Measurements from ENCODE around the gene TEX11.
"Not testable (repeated sequence)": the region's sequence is repeated elsewhere in the genome, so short reads cannot be mapped to it uniquely, and the experiment has no call there.

Gene TEX11

GRCh38 chrX:70569922-70570576 lies 338.5 kb downstream of the TEX11 start:
- not testable (repeated sequence) for DNase-seq

- no peak for DNase-seq
Observed at GRCh38 chrX:70554948-70555347, 353.6 kb downstream of the TEX11 start.

- DNase-seq: no peak
Observed at GRCh38 chrX:70554523-70554922, 354.0 kb downstream of the TEX11 start.

GRCh38 chrX:70554081-70554480 lies 354.4 kb downstream of the TEX11 start:
- no peak for DNase-seq

GRCh38 chrX:70553516-70553915 lies 355.0 kb downstream of the TEX11 start:
- no peak for DNase-seq

- no peak for DNase-seq
Observed at GRCh38 chrX:70552130-70552704, 356.3 kb downstream of the TEX11 start.

GRCh38 chrX:70549429-70549828 lies 359.1 kb downstream of the TEX11 start:
- no peak for DNase-seq

- no peak for DNase-seq
Observed at GRCh38 chrX:70535198-70535597, 373.3 kb downstream of the TEX11 start.

GRCh38 chrX:70527610-70528345 lies 380.7 kb downstream of the TEX11 start:
- DNase-seq: no peak

- DNase-seq: no peak
Observed at GRCh38 chrX:70527053-70527452, 381.5 kb downstream of the TEX11 start.

- no peak for DNase-seq
Observed at GRCh38 chrX:70525733-70526132, 382.8 kb downstream of the TEX11 start.

GRCh38 chrX:70515692-70516091 lies 392.8 kb downstream of the TEX11 start:
- DNase-seq: not testable (repeated sequence)

GRCh38 chrX:70515270-70515669 lies 393.2 kb downstream of the TEX11 start:
- DNase-seq: not testable (repeated sequence)

GRCh38 chrX:70509078-70509477 lies 399.4 kb downstream of the TEX11 start:
- no peak for DNase-seq

GRCh38 chrX:70508296-70508911 lies 400.1 kb downstream of the TEX11 start:
- peak; percentile 75 for DNase-seq

GRCh38 chrX:70505451-70505841 lies 403.1 kb downstream of the TEX11 start:
- no peak for DNase-seq

GRCh38 chrX:70504772-70505450 lies 403.6 kb downstream of the TEX11 start:
- DNase-seq: no peak

GRCh38 chrX:70500826-70501225 lies 407.7 kb downstream of the TEX11 start:
- no peak for DNase-seq

- DNase-seq: no peak
Observed at GRCh38 chrX:70498129-70498528, 410.4 kb downstream of the TEX11 start.

GRCh38 chrX:70497026-70497425 lies 411.5 kb downstream of the TEX11 start:
- DNase-seq: no peak

GRCh38 chrX:70496491-70496890 lies 412.0 kb downstream of the TEX11 start:
- DNase-seq: no peak

- no peak for DNase-seq
Observed at GRCh38 chrX:70494441-70494840, 414.1 kb downstream of the TEX11 start.

GRCh38 chrX:70488856-70489255 lies 419.7 kb downstream of the TEX11 start:
- no peak for DNase-seq

All from DMS153 (cell line).